GM23338 (cell line): ENCODE data around the gene OS9. TPM values are rescaled to one million over a fixed set of nuclear protein-coding genes. Genes with fewer than 3 reads are reported as not detected.

Source experiments
- ATAC-seq: fragments of 200-7000 bp; cut with Tn5 transposase; 3 replicates; pipeline ENCODE4 v1.9.1; 2020
- DNase-seq: peaks from one replicate; pipeline ENCODE4 v3.0.0-alpha.2; 2015; ENCODE audit warnings: low spot score
- H2AFZ ChIP-seq: fragments of 200-600 bp; sonication (generic); 2 replicates; pipeline ENCODE4 v1.8.0; 2016; ENCODE audit warnings: antibody characterized with exemption, mild to moderate bottlenecking, moderate library complexity
- H3F3A ChIP-seq: fragments of 200-600 bp; sonication (generic); replicated peaks from 2 replicates; pipeline ENCODE4 v1.8.0; 2017; ENCODE audit warnings: antibody characterized with exemption, mixed run types, low read depth
- H3K27ac ChIP-seq: fragments of 200-600 bp; sonication (generic); 2 replicates; pipeline ENCODE4 v1.6.1; 2016; ENCODE audit warnings: low read depth
- H3K27me3 ChIP-seq: fragments of 200-600 bp; sonication (generic); 2 replicates; pipeline ENCODE4 v1.8.0; 2016; ENCODE audit warnings: mild to moderate bottlenecking, mixed run types, moderate library complexity; ENCODE audit not compliant: insufficient read depth
- H3K36me3 ChIP-seq: fragments of 200-600 bp; sonication (generic); 2 replicates; pipeline ENCODE4 v1.8.0; 2016; ENCODE audit warnings: mild to moderate bottlenecking; ENCODE audit not compliant: insufficient read depth
- H3K4me1 ChIP-seq: fragments of 200-600 bp; sonication (generic); 2 replicates; pipeline ENCODE4 v1.8.0; 2016; ENCODE audit warnings: mild to moderate bottlenecking, moderate library complexity; ENCODE audit not compliant: insufficient read depth
- H3K4me2 ChIP-seq: fragments of 200-600 bp; sonication (generic); 2 replicates; pipeline ENCODE4 v1.7.1; 2017; ENCODE audit warnings: mixed run types
- H3K4me3 ChIP-seq: fragments of 200-600 bp; sonication (generic); 2 replicates; pipeline ENCODE4 v1.6.1; 2016; ENCODE audit warnings: mixed run types
- H3K79me2 ChIP-seq: fragments of 200-600 bp; sonication (generic); replicated peaks from 2 replicates; pipeline ENCODE4 v1.8.0; 2017; ENCODE audit warnings: mild to moderate bottlenecking; ENCODE audit not compliant: insufficient read depth
- H3K9me2 ChIP-seq: fragments of 200-600 bp; sonication (generic); 2 replicates; pipeline ENCODE4 v1.8.0; 2017; ENCODE audit not compliant: insufficient read depth
- H4K20me1 ChIP-seq: fragments of 200-600 bp; sonication (generic); replicated peaks from 2 replicates; pipeline ENCODE4 v1.8.0; 2017; ENCODE audit warnings: mild to moderate bottlenecking; ENCODE audit not compliant: insufficient read depth
- H3K27ac Mint-ChIP-seq: 2 replicates; pipeline ENCODE4 v1.8.0; 2020; ENCODE audit warnings: inconsistent platforms, mild to moderate bottlenecking, moderate library complexity, mixed read lengths
- H3K27me3 Mint-ChIP-seq: 3 replicates; pipeline ENCODE4 v1.8.0; 2022; ENCODE audit warnings: low read depth, mild to moderate bottlenecking, moderate library complexity, mixed read lengths, inconsistent platforms; ENCODE audit not compliant: insufficient read depth, poor library complexity
- H3K36me3 Mint-ChIP-seq: 3 replicates; pipeline ENCODE4 v1.8.0; 2021; ENCODE audit warnings: low read depth, mild to moderate bottlenecking, inconsistent platforms, moderate library complexity, mixed read lengths
- H3K4me1 Mint-ChIP-seq: 3 replicates; pipeline ENCODE4 v1.8.0; 2020; ENCODE audit warnings: mild to moderate bottlenecking, inconsistent platforms, mixed read lengths
- H3K4me3 Mint-ChIP-seq: 3 replicates; pipeline ENCODE4 v1.8.0; 2021; ENCODE audit warnings: moderate library complexity, mild to moderate bottlenecking, inconsistent platforms, mixed read lengths
- H3K9me3 Mint-ChIP-seq: 3 replicates; pipeline ENCODE4 v1.8.0; 2020; ENCODE audit warnings: moderate library complexity, mild to moderate bottlenecking, inconsistent platforms, mixed read lengths
- JUNB ChIP-seq: IDR thresholded peaks from one replicate; pipeline ENCODE4 v1.6.1; 2016; ENCODE audit warnings: antibody characterized with exemption; ENCODE audit not compliant: unreplicated experiment
- STAT1 ChIP-seq: IDR thresholded peaks from one replicate; pipeline ENCODE4 v1.6.1; 2016; ENCODE audit warnings: antibody characterized with exemption; ENCODE audit not compliant: unreplicated experiment
- ZNF331 ChIP-seq: fragments of 250-450 bp; sonication (Bioruptor Pico); IDR thresholded peaks from 2 replicates; pipeline ENCODE4 v1.5.0; 2020; ENCODE audit warnings: low read depth, mild to moderate bottlenecking, moderate library complexity
- polyA plus RNA-seq: library from polyadenylated mRNA; unstranded; fragments of >200 nt; fragmentation: Nextera tagmentation; extraction: Ambion mirVana; gene quantifications from 2 replicates; pipeline ENCODE4 v1.2.1, GENCODE V29; 2016
- total RNA-seq: library from RNA; depleted of rRNA; stranded (reverse); fragments of >200 nt; shearing (Covaris generic); gene quantifications from 2 replicates; pipeline ENCODE4 v1.2.3, GENCODE V29; 2014
- TF ChIP-seq, protein P1 (sequence below): IDR thresholded peaks from one replicate; pipeline ENCODE4 v1.6.1; 2018; ENCODE audit warnings: antibody characterized with exemption; ENCODE audit not compliant: unreplicated experiment
- TF ChIP-seq, protein P2 (sequence below), 2 experiments: fragments of 200-600 bp in 1 of 2; sonication (generic) in 1 of 2; conservative IDR thresholded peaks; 2 replicates each; pipeline versions ENCODE4 v1.5.1 to v1.6.1; 2016 to 2017; ENCODE audit warnings: antibody characterized with exemption in 2 of 2, low read depth in 2 of 2, mild to moderate bottlenecking in 2 of 2, moderate library complexity in 1 of 2

The OS9 gene
- total and polyA plus RNA-seq, 2 experiments from 2014 or later: 27.5 to 79.7 TPM

DNA sequence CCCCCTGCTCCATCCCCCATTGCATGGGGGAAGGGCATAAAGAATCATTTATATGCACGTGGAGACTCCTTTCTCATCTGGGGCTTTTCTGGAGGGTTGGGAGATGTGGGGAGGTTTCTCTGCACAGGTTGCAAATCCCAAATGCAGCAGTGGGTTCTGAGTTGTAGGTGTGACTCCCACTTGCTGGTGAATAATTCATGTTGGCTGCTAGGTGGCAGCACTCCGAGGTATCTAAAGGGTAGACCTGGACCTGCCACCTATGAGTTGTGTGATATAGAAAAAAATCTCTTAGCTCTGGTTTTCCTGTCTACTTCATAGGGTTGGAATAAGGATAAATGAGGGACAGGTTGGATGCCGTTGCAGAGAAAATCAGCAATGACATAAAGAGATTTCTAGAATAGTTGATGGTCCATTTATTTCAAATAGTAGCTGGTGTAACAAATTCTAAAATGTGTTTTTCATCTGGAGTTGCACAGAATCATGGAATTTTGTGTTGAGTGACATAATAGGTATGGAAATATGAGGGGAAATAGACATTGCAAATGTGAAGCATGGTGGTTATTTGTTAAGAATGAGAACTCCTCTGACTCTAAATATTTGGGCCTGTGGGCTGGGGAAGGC lies 65.5 kb downstream of the OS9 start:
- H3K27me3 ChIP-seq: peaks cover 90% of the 10 kb centered on the region
- no peak overlapping the region for H3K27ac Mint-ChIP-seq

DNA sequence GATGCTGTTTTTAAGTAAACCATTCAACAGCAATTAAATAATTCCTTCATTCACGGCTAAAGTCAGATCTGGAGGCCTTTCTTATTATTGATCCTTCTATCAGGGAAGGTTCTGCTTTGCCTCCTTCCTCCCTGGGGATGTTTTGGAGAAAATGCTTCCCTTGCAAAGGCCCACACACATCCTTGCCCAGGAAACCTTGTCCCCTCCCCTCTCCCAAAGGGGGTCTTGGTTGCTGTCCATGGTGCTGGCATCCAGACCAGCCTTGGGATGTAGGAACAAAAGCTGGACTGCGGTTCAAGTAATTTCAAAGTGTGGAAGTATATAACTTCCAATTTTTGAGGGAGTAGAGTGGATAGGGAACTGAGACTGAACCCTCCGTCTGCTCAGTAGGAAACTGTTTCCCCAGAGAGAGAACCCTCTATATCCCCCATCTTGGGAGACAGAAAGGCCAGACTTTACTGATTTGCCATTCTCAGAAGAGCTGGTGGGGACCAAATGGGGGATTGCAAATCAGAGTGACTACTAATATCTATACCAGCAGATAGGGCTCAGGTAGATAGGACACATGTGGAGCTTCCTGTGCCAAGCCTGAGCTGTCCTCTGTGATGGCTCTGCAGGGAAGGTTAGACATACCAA lies 66.5 kb downstream of the OS9 start:
- H3K4me2 ChIP-seq: no peak overlapping the region
- peaks cover 19% of the 10 kb centered on the region for H3K4me1 ChIP-seq
- H3F3A ChIP-seq: peaks cover 7% of the 10 kb centered on the region; the same call in 1 of the 2 replicates
- Mint-ChIP-seq H3K27me3 (peaks cover 69% of the 10 kb centered on the region), H3K4me3 (no peak overlapping the region), H3K27ac (no peak overlapping the region), H3K4me1 (peaks cover 29% of the 10 kb centered on the region), H3K9me3 (no peaks in the 10 kb centered on the region), H3K36me3 (no peaks in the 10 kb centered on the region; the same call in 2 of the 3 replicates)
- peaks cover 94% of the 10 kb centered on the region for H3K27me3 ChIP-seq
- H2AFZ ChIP-seq: no peak overlapping the region
- no peak overlapping the region for H3K27ac ChIP-seq
- no peaks in the 10 kb centered on the region for H3K36me3 ChIP-seq
- no peaks in the 10 kb centered on the region for H3K9me2 ChIP-seq
- TF ChIP-seq JUNB: no peak
- TF ChIP-seq, protein P1, sequence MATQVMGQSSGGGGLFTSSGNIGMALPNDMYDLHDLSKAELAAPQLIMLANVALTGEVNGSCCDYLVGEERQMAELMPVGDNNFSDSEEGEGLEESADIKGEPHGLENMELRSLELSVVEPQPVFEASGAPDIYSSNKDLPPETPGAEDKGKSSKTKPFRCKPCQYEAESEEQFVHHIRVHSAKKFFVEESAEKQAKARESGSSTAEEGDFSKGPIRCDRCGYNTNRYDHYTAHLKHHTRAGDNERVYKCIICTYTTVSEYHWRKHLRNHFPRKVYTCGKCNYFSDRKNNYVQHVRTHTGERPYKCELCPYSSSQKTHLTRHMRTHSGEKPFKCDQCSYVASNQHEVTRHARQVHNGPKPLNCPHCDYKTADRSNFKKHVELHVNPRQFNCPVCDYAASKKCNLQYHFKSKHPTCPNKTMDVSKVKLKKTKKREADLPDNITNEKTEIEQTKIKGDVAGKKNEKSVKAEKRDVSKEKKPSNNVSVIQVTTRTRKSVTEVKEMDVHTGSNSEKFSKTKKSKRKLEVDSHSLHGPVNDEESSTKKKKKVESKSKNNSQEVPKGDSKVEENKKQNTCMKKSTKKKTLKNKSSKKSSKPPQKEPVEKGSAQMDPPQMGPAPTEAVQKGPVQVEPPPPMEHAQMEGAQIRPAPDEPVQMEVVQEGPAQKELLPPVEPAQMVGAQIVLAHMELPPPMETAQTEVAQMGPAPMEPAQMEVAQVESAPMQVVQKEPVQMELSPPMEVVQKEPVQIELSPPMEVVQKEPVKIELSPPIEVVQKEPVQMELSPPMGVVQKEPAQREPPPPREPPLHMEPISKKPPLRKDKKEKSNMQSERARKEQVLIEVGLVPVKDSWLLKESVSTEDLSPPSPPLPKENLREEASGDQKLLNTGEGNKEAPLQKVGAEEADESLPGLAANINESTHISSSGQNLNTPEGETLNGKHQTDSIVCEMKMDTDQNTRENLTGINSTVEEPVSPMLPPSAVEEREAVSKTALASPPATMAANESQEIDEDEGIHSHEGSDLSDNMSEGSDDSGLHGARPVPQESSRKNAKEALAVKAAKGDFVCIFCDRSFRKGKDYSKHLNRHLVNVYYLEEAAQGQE: peak; percentile 92
- TF ChIP-seq STAT1: no peak
- no peaks in the 10 kb centered on the region for H3K79me2 ChIP-seq
- DNase-seq: peak; percentile 68
- H3K4me3 ChIP-seq: no peak overlapping the region
- H4K20me1 ChIP-seq: peaks cover 4% of the 10 kb centered on the region; the same call in 1 of the 2 replicates
- no peak for ATAC-seq

More for the DNA sequence above, 65.5 kb downstream of the OS9 start:
- no peaks in the 10 kb centered on the region for H3K36me3 ChIP-seq
- H3K4me3 ChIP-seq: no peak overlapping the region
- peaks cover 28% of the 10 kb centered on the region for H3K4me1 Mint-ChIP-seq
- H3K36me3 Mint-ChIP-seq: no peaks in the 10 kb centered on the region; the same call in 2 of the 3 replicates
- peak; percentile 60 for DNase-seq
- no peaks in the 10 kb centered on the region for H3K79me2 ChIP-seq
- H3K9me2 ChIP-seq: no peaks in the 10 kb centered on the region
- H3K27ac ChIP-seq: no peak overlapping the region
- TF ChIP-seq, protein P1: peak; percentile 45
- no peak for TF ChIP-seq ZNF331 (CRISPR knock-in tag)
- TF ChIP-seq, protein P2, sequence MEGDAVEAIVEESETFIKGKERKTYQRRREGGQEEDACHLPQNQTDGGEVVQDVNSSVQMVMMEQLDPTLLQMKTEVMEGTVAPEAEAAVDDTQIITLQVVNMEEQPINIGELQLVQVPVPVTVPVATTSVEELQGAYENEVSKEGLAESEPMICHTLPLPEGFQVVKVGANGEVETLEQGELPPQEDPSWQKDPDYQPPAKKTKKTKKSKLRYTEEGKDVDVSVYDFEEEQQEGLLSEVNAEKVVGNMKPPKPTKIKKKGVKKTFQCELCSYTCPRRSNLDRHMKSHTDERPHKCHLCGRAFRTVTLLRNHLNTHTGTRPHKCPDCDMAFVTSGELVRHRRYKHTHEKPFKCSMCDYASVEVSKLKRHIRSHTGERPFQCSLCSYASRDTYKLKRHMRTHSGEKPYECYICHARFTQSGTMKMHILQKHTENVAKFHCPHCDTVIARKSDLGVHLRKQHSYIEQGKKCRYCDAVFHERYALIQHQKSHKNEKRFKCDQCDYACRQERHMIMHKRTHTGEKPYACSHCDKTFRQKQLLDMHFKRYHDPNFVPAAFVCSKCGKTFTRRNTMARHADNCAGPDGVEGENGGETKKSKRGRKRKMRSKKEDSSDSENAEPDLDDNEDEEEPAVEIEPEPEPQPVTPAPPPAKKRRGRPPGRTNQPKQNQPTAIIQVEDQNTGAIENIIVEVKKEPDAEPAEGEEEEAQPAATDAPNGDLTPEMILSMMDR (conservative IDR thresholded peaks at IDR 0.05; ENCODE audit: low read depth in 2 of 2): peak; percentile 61 to 71
- H3K4me1 ChIP-seq: peaks cover 19% of the 10 kb centered on the region
- peak; percentile 11 for ATAC-seq
- no peak overlapping the region; the same call in 2 of the 3 replicates for H3K4me3 Mint-ChIP-seq
- no peak overlapping the region for H2AFZ ChIP-seq
- H3K4me2 ChIP-seq: no peak overlapping the region
- peaks cover 8% of the 10 kb centered on the region; the same call in 1 of the 2 replicates for H3F3A ChIP-seq
- H3K9me3 Mint-ChIP-seq: no peaks in the 10 kb centered on the region
- H3K27me3 Mint-ChIP-seq: peaks cover 62% of the 10 kb centered on the region
- H4K20me1 ChIP-seq: peaks cover 4% of the 10 kb centered on the region; the same call in 1 of the 2 replicates
